ENCODE results near the gene PKHD1.

DNA sequence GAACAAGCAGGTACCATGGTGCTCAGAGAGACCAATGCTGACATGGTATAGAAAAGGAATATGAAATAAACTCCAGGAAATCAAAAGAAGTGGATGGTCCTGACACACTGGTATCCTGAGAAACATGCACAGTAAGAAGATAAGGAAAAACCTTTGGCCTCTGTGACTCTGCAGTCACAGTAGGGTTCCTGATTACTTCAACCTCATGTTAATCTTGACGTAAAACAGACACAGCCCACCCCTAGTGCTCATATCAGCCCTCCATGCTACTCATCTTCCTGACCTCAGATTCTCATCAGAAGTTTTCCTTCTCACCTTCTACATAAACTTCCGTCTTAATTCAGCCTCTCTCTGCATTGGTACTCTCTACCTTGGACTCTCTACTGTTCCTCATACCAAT is 240.9 kb downstream of the PKHD1 start:
- TF ChIP-seq, protein P1, sequence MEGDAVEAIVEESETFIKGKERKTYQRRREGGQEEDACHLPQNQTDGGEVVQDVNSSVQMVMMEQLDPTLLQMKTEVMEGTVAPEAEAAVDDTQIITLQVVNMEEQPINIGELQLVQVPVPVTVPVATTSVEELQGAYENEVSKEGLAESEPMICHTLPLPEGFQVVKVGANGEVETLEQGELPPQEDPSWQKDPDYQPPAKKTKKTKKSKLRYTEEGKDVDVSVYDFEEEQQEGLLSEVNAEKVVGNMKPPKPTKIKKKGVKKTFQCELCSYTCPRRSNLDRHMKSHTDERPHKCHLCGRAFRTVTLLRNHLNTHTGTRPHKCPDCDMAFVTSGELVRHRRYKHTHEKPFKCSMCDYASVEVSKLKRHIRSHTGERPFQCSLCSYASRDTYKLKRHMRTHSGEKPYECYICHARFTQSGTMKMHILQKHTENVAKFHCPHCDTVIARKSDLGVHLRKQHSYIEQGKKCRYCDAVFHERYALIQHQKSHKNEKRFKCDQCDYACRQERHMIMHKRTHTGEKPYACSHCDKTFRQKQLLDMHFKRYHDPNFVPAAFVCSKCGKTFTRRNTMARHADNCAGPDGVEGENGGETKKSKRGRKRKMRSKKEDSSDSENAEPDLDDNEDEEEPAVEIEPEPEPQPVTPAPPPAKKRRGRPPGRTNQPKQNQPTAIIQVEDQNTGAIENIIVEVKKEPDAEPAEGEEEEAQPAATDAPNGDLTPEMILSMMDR (IDR thresholded peaks at IDR 0.05), result no peak
- no peak for TF ChIP-seq POLR2A (IDR thresholded peaks at IDR 0.05)

Data from body of pancreas (tissue), 4 donors.